WTC11 (cell line): ENCODE data around the gene SMNDC1. TPM values are rescaled to one million over a fixed set of nuclear protein-coding genes. Genes with fewer than 3 reads are reported as not detected.
"Not testable (repeated sequence)": the region's sequence is repeated elsewhere in the genome, so short reads cannot be mapped to it uniquely, and the experiment has no call there.

Experiments used
- ATAC-seq: fragments of 200-7000 bp; cut with Tn5 transposase; 2 replicates; pipeline ENCODE4 v1.10.0; 2021; ENCODE audit warnings: mild to moderate bottlenecking, moderate library complexity
- CTCF ChIA-PET: fragments of 300-600 bp; sonication (Branson Sonifier 250); formaldehyde crosslinking; loops from one replicate; lab custom pipeline; 2021; ENCODE audit warnings: antibody characterized with exemption; lab: Charles Lee
- POLR2A ChIA-PET: fragments of 350-600 bp; sonication (Branson Sonifier 250); formaldehyde crosslinking; loops from one replicate; lab custom pipeline; 2021; ENCODE audit warnings: antibody characterized with exemption; lab: Charles Lee
- DNase-seq: peaks from one replicate; pipeline ENCODE4 v3.0.0; 2021; ENCODE audit warnings: low spot score
- H3K27ac Mint-ChIP-seq: 2 replicates; pipeline ENCODE4 v1.8.0; 2021; ENCODE audit warnings: mixed read lengths
- H3K27me3 Mint-ChIP-seq: 2 replicates; pipeline ENCODE4 v1.8.0; 2021; ENCODE audit warnings: low read depth, mild to moderate bottlenecking, moderate library complexity, mixed read lengths
- H3K36me3 Mint-ChIP-seq: 2 replicates; pipeline ENCODE4 v1.8.0; 2021; ENCODE audit warnings: mixed read lengths
- H3K4me1 Mint-ChIP-seq: 2 replicates; pipeline ENCODE4 v1.8.0; 2022; ENCODE audit warnings: mixed read lengths
- H3K4me3 Mint-ChIP-seq: 2 replicates; pipeline ENCODE4 v1.8.0; 2021; ENCODE audit warnings: mild to moderate bottlenecking, moderate library complexity, mixed read lengths
- H3K9me3 Mint-ChIP-seq: 2 replicates; pipeline ENCODE4 v1.8.0; 2021; ENCODE audit warnings: mixed read lengths
- ELF4 ChIP-seq: sonication (generic); formaldehyde crosslinking; IDR thresholded peaks from 2 replicates; pipeline ENCODE4 v1.8.1; 2022; ENCODE audit warnings: low read depth, mild to moderate bottlenecking, moderate library complexity, missing genetic modification reagents
- FOXP4 ChIP-seq: sonication (generic); formaldehyde crosslinking; IDR thresholded peaks from 2 replicates; pipeline ENCODE4 v1.8.0; 2022; ENCODE audit warnings: mild to moderate bottlenecking, missing genetic modification reagents
- NR2C2 ChIP-seq: sonication (generic); formaldehyde crosslinking; IDR thresholded peaks from 2 replicates; pipeline ENCODE4 v1.8.0; 2022; ENCODE audit warnings: mild to moderate bottlenecking, missing genetic modification reagents
- ZBTB21 ChIP-seq: sonication (generic); formaldehyde crosslinking; IDR thresholded peaks from 2 replicates; pipeline ENCODE4 v1.8.1; 2023; ENCODE audit warnings: mild to moderate bottlenecking, missing genetic modification reagents, borderline replicate concordance
- ZNF219 ChIP-seq: sonication (generic); formaldehyde crosslinking; IDR thresholded peaks from 2 replicates; pipeline ENCODE4 v1.8.0; 2023; ENCODE audit warnings: missing genetic modification reagents, mild to moderate bottlenecking, borderline replicate concordance
- ZNF512 ChIP-seq: sonication (generic); formaldehyde crosslinking; IDR thresholded peaks from 2 replicates; pipeline ENCODE4 v1.8.1; 2022; ENCODE audit warnings: missing genetic modification reagents, borderline replicate concordance
- ZNF532 ChIP-seq: fragments of 250-450 bp; sonication (Bioruptor Pico); IDR thresholded peaks from 2 replicates; pipeline ENCODE4 v1.9.0; 2021; ENCODE audit warnings: mild to moderate bottlenecking, borderline replicate concordance
- total RNA-seq: library from RNA; stranded (reverse); gene quantifications from 3 replicates; pipeline ENCODE4 v1.2.3, GENCODE V29; 2021
- TF ChIP-seq, protein P1 (sequence below): fragments of 250-450 bp; sonication (Bioruptor Pico); IDR thresholded peaks from 2 replicates; pipeline ENCODE4 v2.1.2; 2022; ENCODE audit warnings: mild to moderate bottlenecking, moderate library complexity
- TF ChIP-seq, protein P2 (sequence below): fragments of 250-450 bp; sonication (Bioruptor Pico); IDR thresholded peaks from 2 replicates; pipeline ENCODE4 v1.9.0; 2021; ENCODE audit warnings: mild to moderate bottlenecking
- TF ChIP-seq, protein P3 (sequence below): fragments of 250-450 bp; sonication (Bioruptor Pico); IDR thresholded peaks from 2 replicates; pipeline ENCODE4 v1.9.0; 2021; ENCODE audit warnings: mild to moderate bottlenecking

The SMNDC1 gene
- total RNA-seq, 1 experiment from 2014 or later, result 55.9 TPM

DNA sequence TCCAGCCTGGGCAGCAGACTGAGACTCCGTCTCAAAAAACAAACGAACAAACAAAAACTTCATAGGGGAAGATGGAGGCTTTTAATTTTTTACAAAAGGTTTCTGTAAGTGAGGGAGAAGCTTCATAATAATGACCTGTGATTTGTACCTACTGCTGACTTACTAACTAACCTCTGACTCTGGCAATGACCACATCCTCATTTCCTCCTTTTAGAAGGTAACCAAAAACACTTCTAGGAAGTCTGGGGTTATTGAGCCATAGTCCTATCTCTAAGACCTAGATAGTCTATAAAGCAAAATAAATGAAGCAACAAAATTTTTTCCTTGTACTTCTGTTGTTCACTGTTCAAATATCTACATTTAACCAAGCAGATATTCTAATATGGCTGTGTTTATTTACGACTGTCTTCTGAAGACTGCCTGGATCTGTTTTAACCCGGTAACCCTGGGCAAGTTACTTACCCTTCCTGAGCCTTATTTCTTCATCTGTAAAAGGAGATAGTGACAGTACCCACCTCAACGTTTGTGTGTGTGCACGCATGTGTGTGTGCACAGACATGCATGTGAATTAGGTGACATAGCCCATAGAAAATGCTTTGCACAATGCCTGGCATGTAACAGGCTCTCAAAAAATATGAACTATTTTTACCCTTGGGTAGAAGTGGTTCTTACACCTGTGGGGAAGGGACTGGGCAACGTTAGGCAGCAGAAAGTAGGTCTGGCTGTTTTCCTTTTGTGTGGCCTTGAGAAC lies 30.8 kb upstream of the SMNDC1 start:
- POLR2A ChIA-PET, result no interaction called here
- DNase-seq (no peak), ATAC-seq (peak; percentile 16; the same call in 1 of the 2 replicates)
- CTCF ChIA-PET, result interaction anchor here (0.6 to 4.3 kb wide), 6 partner anchors 17 to 265 kb away, joined by 3 to 32 read pairs (median 4); no protein-coding TSS in a partner anchor
- H3K4me3 Mint-ChIP-seq, result no peak overlapping the region
- H3K27ac Mint-ChIP-seq, result peak overlapping the region; percentile 50
- peaks cover 16% of the 10 kb centered on the region for H3K36me3 Mint-ChIP-seq
- peaks cover 4% of the 10 kb centered on the region; the same call in 1 of the 2 replicates for H3K27me3 Mint-ChIP-seq
- no peak for TF ChIP-seq ELF4 (CRISPR knock-in tag)
- TF ChIP-seq, protein P1, sequence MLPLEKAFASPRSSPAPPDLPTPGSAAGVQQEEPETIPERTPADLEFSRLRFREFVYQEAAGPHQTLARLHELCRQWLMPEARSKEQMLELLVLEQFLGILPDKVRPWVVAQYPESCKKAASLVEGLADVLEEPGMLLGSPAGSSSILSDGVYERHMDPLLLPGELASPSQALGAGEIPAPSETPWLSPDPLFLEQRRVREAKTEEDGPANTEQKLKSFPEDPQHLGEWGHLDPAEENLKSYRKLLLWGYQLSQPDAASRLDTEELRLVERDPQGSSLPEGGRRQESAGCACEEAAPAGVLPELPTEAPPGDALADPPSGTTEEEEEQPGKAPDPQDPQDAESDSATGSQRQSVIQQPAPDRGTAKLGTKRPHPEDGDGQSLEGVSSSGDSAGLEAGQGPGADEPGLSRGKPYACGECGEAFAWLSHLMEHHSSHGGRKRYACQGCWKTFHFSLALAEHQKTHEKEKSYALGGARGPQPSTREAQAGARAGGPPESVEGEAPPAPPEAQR (CRISPR knock-in tag), result no peak
- peaks cover 19% of the 10 kb centered on the region for H3K4me1 Mint-ChIP-seq
- peaks cover 18% of the 10 kb centered on the region for H3K9me3 Mint-ChIP-seq

- Mint-ChIP-seq H3K27ac (no peak overlapping the region), H3K36me3 (peaks cover 29% of the 10 kb centered on the region), H3K9me3 (peaks cover 30% of the 10 kb centered on the region), H3K4me3 (no peak overlapping the region), H3K27me3 (peaks cover 8% of the 10 kb centered on the region), H3K4me1 (peaks cover 19% of the 10 kb centered on the region)
- TF ChIP-seq ZNF512 (no peak), ZBTB21 (no peak), NR2C2 (CRISPR knock-in tag) (no peak), FOXP4 (CRISPR knock-in tag) (no peak), ZNF219 (no peak), ZNF532 (no peak)
- TF ChIP-seq, protein P2, sequence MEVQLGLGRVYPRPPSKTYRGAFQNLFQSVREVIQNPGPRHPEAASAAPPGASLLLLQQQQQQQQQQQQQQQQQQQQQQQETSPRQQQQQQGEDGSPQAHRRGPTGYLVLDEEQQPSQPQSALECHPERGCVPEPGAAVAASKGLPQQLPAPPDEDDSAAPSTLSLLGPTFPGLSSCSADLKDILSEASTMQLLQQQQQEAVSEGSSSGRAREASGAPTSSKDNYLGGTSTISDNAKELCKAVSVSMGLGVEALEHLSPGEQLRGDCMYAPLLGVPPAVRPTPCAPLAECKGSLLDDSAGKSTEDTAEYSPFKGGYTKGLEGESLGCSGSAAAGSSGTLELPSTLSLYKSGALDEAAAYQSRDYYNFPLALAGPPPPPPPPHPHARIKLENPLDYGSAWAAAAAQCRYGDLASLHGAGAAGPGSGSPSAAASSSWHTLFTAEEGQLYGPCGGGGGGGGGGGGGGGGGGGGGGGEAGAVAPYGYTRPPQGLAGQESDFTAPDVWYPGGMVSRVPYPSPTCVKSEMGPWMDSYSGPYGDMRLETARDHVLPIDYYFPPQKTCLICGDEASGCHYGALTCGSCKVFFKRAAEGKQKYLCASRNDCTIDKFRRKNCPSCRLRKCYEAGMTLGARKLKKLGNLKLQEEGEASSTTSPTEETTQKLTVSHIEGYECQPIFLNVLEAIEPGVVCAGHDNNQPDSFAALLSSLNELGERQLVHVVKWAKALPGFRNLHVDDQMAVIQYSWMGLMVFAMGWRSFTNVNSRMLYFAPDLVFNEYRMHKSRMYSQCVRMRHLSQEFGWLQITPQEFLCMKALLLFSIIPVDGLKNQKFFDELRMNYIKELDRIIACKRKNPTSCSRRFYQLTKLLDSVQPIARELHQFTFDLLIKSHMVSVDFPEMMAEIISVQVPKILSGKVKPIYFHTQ (CRISPR knock-in tag), result no peak
- TF ChIP-seq, protein P3, sequence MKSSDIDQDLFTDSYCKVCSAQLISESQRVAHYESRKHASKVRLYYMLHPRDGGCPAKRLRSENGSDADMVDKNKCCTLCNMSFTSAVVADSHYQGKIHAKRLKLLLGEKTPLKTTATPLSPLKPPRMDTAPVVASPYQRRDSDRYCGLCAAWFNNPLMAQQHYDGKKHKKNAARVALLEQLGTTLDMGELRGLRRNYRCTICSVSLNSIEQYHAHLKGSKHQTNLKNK, result no peak
- POLR2A ChIA-PET, result no interaction called here
- ATAC-seq (no peak), DNase-seq (no peak)
- CTCF ChIA-PET, result interaction anchor here (1.4 to 4.3 kb wide), 2 partner anchors 21 to 214 kb away, joined by 3 to 32 read pairs; no protein-coding TSS in a partner anchor
Measured at GRCh38 chr10:110334061-110334656, 29.4 kb upstream of the SMNDC1 start.

DNA sequence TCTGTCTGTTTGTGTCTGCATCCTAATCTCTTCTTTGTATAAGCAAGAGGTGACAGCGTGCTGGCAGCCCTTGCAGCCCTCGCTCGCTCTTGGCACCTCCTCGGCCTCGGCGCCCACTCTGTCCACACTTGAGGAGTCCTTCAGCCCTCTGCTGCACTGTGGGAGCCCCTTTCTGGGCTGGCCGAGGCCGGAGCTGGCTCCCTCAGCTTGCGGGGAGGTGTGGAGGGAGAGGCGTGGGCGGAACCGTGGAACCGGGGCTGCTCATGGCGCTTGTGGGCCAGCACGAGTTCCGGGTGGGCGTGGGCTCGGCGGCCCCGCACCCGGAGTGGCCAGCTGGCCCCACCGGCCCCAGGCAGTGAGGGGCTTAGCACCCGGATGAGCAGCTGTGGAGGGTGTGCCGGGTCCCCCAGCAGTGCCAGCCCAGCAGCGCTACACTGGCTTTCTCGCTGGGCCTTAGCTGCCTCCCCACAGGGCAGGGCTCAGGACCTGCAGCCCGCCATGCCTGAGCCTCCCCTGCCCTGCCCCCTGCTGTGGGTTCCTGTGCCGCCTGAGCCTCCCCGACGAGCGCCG lies 26.6 kb upstream of the SMNDC1 start:
- CTCF ChIA-PET, H3K27me3 Mint-ChIP-seq, ATAC-seq, DNase-seq, H3K27ac Mint-ChIP-seq, POLR2A ChIA-PET, H3K4me3 Mint-ChIP-seq: not testable (repeated sequence)
- H3K4me1 Mint-ChIP-seq, result peaks cover 12% of the 10 kb centered on the region
- H3K9me3 Mint-ChIP-seq, result peaks cover 40% of the 10 kb centered on the region
- H3K36me3 Mint-ChIP-seq, result peaks cover 36% of the 10 kb centered on the region
